Measurements from ENCODE around the gene TRHDE.

TRHDE gene

DNA sequence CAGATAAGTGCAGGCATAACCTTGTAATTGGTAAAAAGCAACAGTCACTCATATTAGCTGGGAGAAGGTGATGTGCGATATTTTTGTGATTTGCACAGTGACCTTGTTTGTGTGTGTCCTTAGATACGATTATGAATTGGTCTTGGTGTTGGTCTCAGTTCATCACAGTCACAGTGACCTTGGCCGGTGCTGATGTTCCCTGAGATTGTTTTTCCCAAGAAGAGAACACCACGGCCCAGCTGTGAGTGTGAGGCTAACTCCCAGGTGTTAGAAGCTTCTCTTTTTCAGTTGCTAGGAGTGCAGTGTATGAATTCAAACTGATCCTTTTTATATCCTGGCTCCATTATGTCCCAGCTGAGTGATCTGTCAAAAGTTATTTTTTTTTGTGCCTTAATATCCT, 46.2 kb downstream of the TRHDE start:
- no peak for DNase-seq

DNA sequence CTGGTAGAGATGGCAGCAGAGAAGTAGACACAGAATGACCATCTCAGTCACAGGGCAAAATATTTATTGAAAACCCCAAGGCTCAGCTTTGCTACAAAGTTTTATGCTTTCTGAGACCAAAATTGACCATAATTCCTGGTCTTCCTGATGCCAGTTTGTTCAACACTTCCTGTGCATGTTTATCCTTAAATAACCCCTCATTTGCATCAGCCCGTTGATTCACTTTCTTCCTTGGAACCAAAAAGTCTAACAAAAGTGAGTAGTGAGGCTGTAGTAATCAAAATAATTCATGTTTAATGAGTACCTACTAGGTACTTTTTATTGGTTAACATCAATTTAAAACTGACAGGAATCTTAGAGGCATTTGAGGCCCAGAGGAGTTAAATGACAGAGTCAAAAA, 51.7 kb downstream of the TRHDE start:
- no peak for DNase-seq

DNA sequence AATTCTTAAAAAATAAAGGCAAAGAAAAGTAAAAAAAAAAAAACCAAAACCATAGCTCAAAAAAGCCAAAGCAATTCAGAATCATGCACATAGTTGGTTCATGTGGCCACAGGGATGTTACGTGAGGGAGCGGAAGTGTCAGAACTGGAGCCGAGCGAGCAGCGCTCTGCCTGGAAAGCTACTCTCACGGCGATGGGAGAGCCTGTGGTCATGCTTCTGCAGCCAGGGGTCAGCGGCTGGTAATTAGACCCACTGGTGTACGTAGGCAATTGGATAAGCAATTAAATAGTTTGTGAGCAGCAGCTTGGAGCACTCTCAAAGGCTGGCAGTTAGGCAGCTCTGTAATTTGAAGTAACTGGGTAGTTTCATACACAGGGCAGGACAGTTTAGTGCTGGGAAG, 58.1 kb downstream of the TRHDE start:
- DNase-seq = no peak

DNA sequence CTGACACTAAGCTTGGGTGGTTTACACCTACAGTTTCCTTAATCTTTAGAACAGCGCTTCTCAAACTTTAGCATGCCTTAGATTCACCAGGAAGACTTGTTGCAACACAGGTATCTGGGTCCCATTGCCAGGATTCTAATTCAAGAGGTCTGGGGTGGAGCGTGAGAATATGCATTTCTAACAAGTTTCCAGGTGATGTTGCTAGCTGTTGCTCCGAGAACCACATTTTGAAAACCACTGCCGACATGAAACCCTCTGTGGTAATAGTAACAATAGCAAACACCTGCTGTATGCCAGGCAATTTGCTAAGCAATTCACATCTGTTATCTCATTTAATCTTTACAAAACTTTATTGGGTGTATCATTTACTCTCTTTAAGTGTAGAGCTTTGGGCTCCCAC, 58.6 kb downstream of the TRHDE start:
- no peak for DNase-seq

DNA sequence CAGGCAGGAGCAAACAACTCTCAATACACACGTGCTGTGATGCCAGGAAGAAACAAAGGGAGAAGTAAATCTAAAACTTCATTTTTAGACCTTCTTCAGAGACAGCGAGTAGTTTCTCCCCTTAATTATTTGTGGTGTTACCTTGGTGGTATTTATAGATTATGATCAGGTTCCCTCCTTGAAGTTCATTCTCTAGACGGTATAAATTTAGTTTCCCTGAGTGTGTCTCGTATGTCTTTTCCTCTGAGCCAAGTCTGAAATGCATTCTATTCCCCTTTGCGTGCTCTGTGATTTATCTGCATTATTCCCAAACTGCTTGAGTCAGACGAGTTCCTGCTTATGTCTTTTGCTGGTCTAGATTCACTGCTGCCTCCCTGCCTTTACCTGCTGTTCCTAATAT, 65.2 kb downstream of the TRHDE start:
- no peak for DNase-seq

DNA sequence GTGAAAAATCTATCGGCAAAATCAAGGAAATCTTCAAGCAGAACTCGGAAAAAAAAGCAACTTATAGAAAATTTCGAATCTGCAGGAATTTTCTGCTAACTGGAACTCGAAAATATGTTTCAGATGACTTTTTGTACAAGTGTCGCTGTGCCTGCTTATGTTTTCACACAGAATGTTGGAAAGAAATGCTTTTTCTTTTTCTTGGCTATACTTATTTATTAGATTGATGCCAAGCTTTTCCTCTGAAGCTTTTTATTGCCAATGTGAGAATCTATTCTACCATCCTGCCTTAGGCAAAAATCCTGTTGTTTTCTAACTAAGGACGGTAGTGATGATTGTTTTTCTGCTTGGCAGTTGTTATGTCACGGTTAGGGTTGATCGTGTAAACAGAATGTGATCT, 65.8 kb downstream of the TRHDE start:
- DNase-seq = no peak

DNA sequence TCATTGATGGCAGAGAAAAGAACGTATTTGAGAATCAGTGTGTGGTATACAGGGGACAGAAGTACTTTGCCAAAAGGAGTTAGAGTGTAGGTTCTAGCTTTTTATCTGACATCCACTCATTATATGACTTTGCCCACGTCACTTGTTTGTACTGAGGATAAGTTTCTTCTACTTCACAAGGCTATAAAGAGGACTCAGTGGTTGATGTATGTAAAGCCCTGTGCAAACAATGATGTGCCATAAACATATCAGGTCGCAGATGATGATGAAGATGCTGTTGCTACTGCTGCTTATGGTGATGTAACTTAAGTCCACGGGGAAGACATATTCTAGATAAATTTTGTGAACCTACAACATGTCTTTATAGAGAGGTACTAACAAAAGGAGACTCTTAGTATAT, 66.3 kb downstream of the TRHDE start:
- DNase-seq = peak; percentile 47

DNA sequence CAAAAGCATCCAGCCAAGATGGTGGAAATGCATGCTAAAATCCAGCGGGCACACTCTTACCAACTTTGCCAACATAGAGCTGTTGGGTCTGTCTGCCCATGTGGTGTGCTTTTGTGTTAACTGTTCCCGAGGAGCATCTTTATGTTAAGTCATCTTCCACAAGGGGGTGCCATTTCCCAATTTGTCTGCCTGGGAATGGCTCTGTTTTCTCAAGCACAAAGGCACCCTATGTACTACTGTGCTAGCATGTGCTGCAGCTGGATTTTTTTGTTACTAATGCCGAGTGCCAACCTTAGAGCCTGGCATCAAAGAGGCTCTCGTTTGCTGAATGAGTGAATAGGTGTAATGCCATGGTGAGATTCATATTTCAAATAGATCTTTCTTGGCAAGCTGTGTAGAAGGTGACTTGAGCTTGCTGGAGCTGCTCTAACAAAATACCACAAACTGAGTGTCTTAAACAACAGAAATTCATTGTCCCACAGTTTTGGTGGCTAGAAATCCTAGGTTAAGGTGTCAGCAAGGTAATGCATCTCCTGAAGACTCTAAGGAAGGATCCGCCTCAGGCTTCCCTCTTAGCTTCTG, 74.3 kb downstream of the TRHDE start:
- peak; percentile 91 for DNase-seq

DNA sequence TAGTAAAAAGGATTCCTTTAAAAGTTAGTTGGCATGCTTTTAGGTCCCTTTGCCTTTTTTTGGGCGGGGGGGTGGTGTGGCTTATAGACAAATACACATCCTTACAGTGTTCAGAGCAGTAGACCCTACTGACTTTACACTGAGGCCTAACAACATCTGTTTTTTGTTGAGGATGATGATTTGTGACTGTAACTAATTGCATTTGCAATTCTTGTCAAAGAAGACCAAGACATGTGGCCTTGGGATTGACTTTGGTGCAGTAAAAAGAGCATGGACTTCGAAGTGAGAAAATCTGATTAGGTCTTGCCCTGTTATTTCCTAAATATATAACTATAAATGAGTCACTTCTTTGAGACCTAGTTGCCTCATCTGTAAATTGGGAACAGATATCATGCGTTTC, 77.3 kb downstream of the TRHDE start:
- no peak for DNase-seq

DNA sequence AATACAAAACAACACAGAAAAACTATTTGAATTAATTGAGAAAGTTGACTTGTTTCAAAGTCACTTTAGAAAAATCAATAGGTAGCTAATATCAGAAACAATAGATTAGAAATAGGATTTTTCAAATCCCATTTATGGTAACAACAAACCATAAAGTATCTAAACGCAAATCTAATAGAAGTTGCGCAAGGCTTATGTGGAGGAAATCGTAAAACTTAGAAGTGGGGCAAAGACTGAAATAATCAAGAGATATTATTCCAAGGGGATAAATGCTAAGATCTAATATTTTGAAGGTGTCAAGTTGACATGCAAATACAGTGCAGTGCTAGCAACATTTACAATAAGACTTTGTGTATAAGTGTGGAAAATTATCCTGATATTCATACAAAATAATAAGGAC, 87.2 kb downstream of the TRHDE start:
- DNase-seq = no peak

DNA sequence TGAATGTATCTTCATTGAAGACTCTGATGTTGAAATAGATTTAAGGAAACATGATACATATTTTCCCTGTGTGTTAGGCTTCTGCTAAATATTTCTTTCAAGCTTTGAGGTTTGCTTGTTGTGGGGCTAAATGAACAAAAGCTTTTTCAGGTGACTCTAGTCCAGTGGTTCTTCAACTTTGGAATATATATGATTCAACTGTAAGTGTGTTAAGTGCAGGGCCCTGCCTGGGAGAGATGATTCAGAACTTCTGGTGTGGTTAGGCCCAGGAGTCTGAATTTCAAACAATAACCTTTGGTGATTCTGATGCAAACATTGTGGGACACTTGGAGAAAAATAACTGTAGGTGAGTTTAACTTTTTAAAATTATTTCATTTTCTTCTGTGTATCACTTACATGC, 93.0 kb downstream of the TRHDE start:
- DNase-seq = no peak

DNA sequence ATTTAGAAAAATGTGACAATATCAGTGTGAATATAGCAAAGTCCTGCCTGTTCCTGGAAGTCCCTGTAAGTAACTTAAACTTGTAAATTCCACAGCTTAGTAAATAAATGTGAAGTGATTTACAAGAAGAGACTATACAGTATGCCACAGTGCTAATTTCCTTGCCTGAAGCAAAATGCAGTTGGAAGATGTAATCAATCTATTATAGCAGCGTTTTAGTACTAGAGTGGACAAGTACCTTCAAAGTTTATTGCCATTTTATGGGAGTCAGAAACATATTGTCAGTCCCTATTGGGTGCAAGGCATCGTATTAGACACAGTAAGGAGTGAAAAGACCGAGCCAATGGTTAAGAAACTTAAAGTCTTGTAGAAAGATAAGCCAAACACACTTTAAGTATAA, 94.1 kb downstream of the TRHDE start:
- no peak for DNase-seq

DNA sequence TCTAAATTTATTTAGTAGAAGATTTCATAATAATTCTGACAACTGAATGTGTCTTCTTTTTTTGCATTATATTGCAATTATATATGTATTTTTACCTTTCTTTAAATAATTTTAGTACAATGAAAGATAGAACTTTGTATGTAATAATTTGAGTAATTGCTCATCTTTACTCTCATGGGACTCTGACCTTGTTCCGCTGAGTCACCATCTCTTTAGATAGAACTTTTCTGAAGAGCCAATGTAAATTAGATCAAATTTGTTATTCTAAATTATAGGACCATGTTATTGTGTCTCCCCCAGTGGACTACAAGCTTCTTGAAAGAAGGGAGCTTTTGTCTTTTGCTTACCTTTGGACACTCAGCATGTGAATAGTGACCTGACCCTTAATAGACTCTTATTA, 96.1 kb downstream of the TRHDE start:
- no peak for DNase-seq

DNA sequence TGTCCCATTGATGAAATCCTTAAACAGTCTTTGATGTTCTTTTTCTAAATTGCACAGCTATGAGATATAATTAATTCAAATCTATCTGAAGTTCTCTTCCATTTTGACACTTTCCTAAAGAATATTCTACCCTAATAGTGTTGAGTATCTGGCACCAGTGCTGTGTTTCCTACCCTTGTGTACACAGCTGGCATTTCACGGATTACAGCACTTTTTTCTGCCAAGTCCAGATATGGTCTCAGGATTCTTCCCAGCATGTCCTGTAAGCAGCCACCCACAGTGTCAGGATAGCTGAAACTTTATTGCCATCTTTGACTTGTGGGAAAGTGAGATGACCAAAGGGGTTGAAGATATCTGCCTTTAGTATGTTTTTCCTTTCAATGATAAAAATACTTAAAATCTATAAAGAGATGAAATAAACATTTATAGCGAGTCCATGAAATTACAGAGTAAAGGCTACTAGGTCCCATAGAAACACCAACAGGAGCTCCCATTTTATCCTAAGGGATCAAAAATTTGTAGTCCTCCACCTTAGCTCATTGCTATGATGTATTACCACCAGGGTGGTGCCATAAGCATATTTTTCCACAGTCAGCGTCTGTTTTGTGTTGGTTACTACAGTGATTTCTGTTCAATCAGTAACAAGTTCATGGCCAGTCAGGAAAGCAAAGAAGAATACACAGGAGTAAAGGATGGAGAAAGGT, 96.7 kb downstream of the TRHDE start:
- DNase-seq = no peak

DNA sequence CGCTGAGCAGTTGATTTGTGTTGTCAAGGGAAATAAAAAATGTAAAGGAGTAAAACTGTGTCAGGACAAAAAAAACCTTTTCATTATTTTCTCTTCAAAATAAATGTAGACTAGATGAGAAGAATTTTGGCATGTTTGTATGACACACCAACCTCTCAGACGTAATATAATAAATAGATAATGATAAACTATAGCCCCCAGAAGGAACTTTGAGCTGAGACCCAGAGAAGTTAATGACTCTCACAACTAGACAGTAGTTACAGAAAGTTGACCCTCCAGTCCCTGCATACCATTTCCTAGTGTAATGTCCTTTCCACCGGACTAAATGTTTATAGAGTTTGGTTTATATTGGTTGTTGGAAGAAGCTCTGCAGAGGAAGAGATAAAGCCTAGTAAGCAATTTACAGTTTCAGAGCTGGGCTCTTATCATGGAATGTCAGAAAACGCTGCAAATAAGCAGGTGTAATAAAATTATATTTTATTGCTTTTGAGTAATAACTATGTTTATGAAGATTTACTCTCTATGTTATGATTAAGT, 97.3 kb downstream of the TRHDE start:
- DNase-seq = no peak

DNA sequence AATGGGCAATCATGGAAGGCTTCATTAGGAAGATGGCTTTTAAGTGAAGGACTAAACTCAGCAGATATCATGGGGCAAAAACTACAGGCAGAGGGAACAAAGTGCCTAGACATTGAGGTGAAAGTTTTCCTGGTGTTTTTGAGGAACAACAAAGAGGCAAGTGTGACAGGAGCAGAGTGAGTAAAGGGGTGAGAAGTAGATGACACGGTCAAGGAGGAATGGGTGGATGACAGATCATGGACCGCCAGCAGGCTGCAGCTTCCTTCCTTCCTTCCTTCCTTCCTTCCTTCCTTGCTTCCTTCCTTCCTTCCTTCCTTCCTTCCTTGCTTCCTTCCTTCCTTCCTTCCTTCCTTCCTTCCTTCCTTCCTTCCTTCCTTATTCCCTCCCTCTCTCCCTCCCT, 108.3 kb downstream of the TRHDE start:
- no peak for DNase-seq

DNA sequence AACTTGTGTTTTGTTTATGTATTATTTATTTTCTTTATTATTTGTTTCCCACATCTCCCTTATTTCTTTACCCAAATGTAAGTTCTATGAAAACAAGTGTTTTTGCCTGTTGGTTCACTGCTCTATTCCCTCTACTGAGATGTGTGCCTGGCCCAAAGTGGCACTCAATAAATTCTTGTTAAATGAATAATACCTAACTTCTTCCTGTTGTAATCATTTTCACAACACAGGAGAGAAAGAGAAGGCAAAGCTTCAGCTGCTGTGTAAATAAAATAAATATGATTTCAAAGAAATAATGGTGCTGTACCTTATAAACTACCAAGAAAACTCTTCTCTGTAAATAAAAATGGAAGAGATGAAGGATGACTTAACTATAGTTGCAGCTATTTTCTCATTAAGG, 116.2 kb downstream of the TRHDE start:
- no peak for DNase-seq

DNA sequence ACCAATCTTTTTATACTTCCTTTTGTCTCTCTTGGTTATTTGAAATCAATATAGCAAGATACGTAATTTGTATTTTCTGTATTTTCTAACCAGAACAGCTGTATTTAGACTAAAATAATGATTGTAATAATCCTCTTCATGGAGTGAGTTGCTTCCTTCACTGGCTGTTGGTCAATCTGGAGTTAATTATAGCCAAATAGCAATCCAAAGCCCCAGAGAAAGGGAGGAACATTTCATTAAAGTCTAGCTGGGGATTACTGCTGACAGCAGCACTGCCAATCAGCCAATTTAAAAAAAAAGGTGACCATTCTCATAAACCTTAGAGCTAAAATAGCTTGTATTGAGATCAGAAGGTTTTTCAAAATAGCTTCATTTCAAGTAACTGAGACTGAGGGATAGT, 118.0 kb downstream of the TRHDE start:
- DNase-seq = no peak

DNA sequence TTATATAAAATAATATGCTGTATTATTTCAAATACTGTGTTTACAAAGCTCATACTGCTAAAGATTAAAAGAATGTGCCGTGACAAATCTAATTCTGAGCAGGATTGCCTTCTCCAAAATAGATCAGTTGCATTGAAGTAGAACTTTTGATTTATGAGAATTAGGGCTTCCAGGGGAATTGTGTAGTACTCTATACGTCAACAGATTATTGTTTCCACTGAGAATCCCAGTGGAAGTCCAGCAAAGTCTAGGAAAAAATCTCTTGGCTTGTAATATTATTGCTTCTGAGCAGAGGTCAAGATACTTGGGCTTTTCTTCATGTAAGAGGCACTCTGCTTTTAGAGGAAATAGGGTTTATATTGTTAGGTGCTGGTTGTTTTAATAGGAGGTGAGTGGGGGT, 133.9 kb downstream of the TRHDE start:
- no peak for DNase-seq

DNA sequence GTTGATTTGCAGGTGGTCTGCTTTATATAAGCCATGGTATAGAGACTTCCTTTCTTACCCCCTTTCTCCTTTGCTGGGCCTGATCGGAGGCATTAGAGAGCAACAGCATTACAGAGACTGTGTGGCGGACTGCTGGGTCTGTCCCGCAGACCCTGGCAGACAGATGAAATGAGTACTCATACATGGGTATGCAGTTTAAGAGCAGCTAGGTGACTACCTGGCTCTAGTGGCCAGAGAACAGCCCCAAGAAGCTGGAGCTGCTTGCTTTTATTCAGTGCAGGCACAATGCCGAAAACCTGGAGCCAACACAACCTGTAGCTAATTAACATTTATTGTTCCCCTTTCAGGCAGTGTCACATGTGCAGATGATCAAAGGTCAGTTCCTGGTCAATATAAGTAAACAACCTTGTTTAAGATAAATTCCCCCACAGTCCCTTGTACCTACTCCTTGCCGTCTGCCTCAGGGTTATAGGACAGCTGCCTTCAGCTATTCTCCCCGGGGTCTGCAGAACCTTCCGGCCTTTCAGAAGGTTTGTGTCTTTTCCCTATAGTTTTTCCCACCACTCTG, 160.0 kb downstream of the TRHDE start:
- DNase-seq = no peak

DNA sequence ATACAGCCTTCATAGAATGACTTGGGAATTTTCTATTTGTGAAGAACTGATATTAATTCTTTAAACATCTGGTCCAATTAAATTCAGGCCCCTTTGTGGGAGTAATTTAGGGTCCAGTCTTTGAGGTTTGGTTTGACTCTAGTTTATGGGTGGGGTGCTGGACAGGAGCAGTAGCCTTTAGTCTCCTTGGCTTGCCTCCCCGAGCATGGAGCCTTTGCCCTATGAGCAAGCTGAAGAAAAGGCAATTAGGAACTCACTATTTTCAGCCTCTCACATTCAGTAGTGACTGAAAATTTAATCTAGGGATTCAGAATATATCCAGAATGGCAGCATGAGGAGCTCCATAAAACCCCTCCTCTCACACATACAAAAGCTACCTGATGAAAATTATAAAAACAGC, 161.1 kb downstream of the TRHDE start:
- no peak for DNase-seq

DNA sequence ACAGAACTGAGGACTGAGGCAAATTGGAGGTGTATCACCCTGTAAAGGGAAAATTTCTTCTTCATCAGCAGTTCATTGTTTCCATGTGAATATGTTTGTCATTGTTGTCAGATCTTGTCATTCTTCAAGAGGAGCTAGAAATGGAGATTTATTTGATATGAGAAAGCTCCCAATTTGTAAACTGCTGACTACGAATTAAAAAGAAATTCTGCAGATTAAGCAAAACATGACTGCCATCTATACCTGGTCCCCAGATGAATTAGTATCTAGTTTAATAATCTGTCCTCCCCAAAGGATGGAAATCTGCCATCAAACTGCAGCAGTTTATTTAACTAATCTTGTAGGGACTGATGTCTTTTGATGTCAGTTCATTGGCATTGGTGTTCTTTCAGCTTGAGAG, 162.8 kb downstream of the TRHDE start:
- DNase-seq = no peak

DNA sequence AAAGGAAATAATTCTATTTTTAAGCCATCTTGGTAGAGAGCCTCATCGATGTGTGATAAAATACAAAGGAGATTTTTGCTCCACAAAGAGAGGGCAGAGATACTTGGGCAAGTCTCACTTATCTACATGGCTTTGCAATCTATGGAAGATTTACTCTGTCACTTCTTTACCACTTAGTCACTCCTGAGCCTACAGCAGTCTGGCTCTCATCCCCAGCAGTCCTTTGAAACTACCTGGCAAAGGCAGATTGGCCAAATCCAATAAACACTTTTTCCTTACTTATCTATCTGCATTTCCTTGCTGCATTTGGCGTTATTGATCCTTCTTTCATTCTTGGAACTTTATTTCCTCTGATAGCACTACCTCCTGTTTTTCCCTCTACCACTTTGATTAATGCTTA, 170.0 kb downstream of the TRHDE start:
- DNase-seq = no peak

DNA sequence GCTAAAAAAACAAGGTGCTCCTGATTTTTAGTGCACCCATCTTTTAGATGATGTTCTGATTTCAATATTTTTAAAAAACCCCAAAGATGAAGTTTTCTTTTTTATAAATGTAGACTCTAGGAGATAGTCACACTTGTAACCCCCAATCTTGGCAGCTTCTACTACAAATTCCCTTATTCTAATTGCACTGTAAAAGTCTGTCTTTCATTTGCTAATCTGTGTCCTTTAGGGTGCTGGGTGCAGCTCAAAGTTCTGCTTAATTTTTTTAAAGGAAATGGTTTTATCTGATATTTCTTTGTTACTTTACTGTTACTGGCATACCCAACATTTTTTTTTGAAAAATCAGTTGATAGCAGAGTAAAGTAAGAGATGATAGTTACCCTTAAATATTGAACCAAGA, 172.0 kb downstream of the TRHDE start:
- DNase-seq = no peak

DNA sequence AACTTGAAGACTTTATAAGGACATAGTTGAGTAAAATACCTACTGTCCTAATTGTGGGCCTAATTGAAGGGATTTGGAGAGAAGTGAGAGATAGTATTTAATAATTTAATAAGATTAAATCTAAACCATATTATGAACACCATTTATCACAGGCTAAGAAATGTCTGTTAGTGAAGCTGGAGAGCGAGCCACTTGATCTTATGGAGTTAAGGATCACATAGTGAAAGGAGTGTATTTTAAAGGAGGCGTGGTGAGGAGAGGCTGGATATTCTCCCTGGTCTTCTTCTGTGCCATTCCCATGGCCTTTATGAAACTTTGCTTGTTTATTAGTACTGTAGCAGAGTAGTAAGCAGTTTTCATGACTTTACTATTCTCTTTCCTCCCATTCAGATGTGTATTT, 172.4 kb downstream of the TRHDE start:
- no peak for DNase-seq

Measured in NCI-H510A treated with DMSO at 0.1 percent for 48 hours (cell line).